ENCODE data around the gene TSPAN14.

- TF ChIP-seq EZH2 (IDR thresholded peaks at IDR 0.05; ENCODE audit: low read length) (no peak), CTCF (optimal IDR thresholded peaks at IDR 0.05 in 1 of 3, IDR thresholded peaks at IDR 0.05 in 1 of 3, conservative IDR thresholded peaks at IDR 0.05 in 1 of 3; ENCODE audit: extremely low read depth in 1 of 3, insufficient read depth in 2 of 3, low read length in 3 of 3) (no peak)
Observed at GRCh38 chr10:80476685-80477084, 22.6 kb downstream of the TSPAN14 start.
